HG03439 (cell line): ENCODE measurements around the gene SCP2.

Experiments
- ATAC-seq: cut with Tn5 transposase; IDR thresholded peaks from one replicate; pipeline ENCODE4 v1.9.1; 2021; ENCODE audit warnings: mild to moderate bottlenecking, moderate library complexity; ENCODE audit not compliant: unreplicated experiment

Gene SCP2

GRCh38 chr1:53026254-53026653, 99.2 kb downstream of the SCP2 start:
- ATAC-seq: no peak

GRCh38 chr1:53031732-53032131, 104.7 kb downstream of the SCP2 start:
- no peak for ATAC-seq

GRCh38 chr1:53037159-53037558, 110.1 kb downstream of the SCP2 start:
- ATAC-seq: no peak

- no peak for ATAC-seq
Measured at GRCh38 chr1:53038566-53038965, 111.5 kb downstream of the SCP2 start.

- ATAC-seq: no peak
Measured at GRCh38 chr1:53043271-53043670, 116.2 kb downstream of the SCP2 start.

GRCh38 chr1:53044926-53045325, 117.8 kb downstream of the SCP2 start:
- ATAC-seq: no peak

GRCh38 chr1:53046930-53047329, 119.9 kb downstream of the SCP2 start:
- ATAC-seq: no peak

- ATAC-seq: no peak
Measured at GRCh38 chr1:53047737-53048736, 121.0 kb downstream of the SCP2 start.

GRCh38 chr1:53048960-53049573, 122.0 kb downstream of the SCP2 start:
- no peak for ATAC-seq

- ATAC-seq: no peak
Measured at GRCh38 chr1:53049574-53049967, 122.5 kb downstream of the SCP2 start.

GRCh38 chr1:53050310-53050709, 123.2 kb downstream of the SCP2 start:
- ATAC-seq: no peak

GRCh38 chr1:53051676-53052075, 124.6 kb downstream of the SCP2 start:
- ATAC-seq: no peak

- ATAC-seq: no peak
Measured at GRCh38 chr1:53057127-53057526, 130.1 kb downstream of the SCP2 start.

GRCh38 chr1:53060579-53060978, 133.5 kb downstream of the SCP2 start:
- ATAC-seq: no peak

- ATAC-seq: no peak
Measured at GRCh38 chr1:53061123-53061858, 134.2 kb downstream of the SCP2 start.

GRCh38 chr1:53061859-53062707, 135.0 kb downstream of the SCP2 start, which contains the start of gene PODN:
Gene PODN, plus strand, starts transcription at chr1:53062213. Its CDS starts 7,643 bp downstream, at chr1:53069856.
- ATAC-seq: no peak

GRCh38 chr1:53062708-53063591, 135.9 kb downstream of the SCP2 start:
- ATAC-seq: no peak

GRCh38 chr1:53063744-53064515, 136.9 kb downstream of the SCP2 start:
- no peak for ATAC-seq

GRCh38 chr1:53065391-53065790, 138.3 kb downstream of the SCP2 start:
- no peak for ATAC-seq
